ENCODE results near the gene CEACAM7.

Gene CEACAM7

GRCh38 chr19:41688098-41688497 is at the start of gene CEACAM7:
Gene CEACAM7, minus strand, starts transcription at chr19:41688270. Its CDS starts 105 bp downstream, at chr19:41688165.
- no peaks in the 10 kb centered on the region for H3K4me1 ChIP-seq (ENCODE audit: control insufficient read depth in 1 of 2, insufficient read depth in 1 of 2, low read depth in 1 of 2, low read length in 1 of 2)
- H3K36me3 ChIP-seq, result no peaks in the 10 kb centered on the region
- peaks cover 97% of the 10 kb centered on the region for H3K27me3 ChIP-seq
- no peak within 1 kb of the TSS for H3K27ac ChIP-seq
- H3K9me3 ChIP-seq, result no peaks in the 10 kb centered on the region
- TF ChIP-seq CTCF (IDR thresholded peaks at IDR 0.05), result no peak
- H3K4me3 ChIP-seq (ENCODE audit: low read depth in 1 of 2, low read length in 1 of 2), result no peak within 1 kb of the TSS

GRCh38 chr19:41735071-41735600 is 47.1 kb upstream of the CEACAM7 start:
- Histone ChIP-seq H3K4me1 (ENCODE audit: control insufficient read depth in 1 of 2, insufficient read depth in 1 of 2, low read depth in 1 of 2, low read length in 1 of 2) (no peaks in the 10 kb centered on the region), H3K27me3 (peaks cover 20% of the 10 kb centered on the region), H3K9me3 (no peaks in the 10 kb centered on the region), H3K36me3 (no peaks in the 10 kb centered on the region), H3K4me3 (ENCODE audit: low read depth in 1 of 2, low read length in 1 of 2) (no peak overlapping the region), H3K27ac (no peak overlapping the region)
- TF ChIP-seq CTCF (IDR thresholded peaks at IDR 0.05), result no peak

GRCh38 chr19:41734585-41734984 is 46.5 kb upstream of the CEACAM7 start:
- Histone ChIP-seq H3K4me1 (ENCODE audit: control insufficient read depth in 1 of 2, insufficient read depth in 1 of 2, low read depth in 1 of 2, low read length in 1 of 2) (no peaks in the 10 kb centered on the region), H3K27ac (no peak overlapping the region), H3K4me3 (ENCODE audit: low read depth in 1 of 2, low read length in 1 of 2) (no peak overlapping the region), H3K9me3 (no peaks in the 10 kb centered on the region), H3K27me3 (peaks cover 22% of the 10 kb centered on the region), H3K36me3 (no peaks in the 10 kb centered on the region)
- no peak for TF ChIP-seq CTCF (IDR thresholded peaks at IDR 0.05)

- H3K9me3 ChIP-seq, result no peaks in the 10 kb centered on the region
- no peak for TF ChIP-seq CTCF (IDR thresholded peaks at IDR 0.05)
- H3K27ac ChIP-seq, result no peak overlapping the region
- H3K4me3 ChIP-seq (ENCODE audit: low read depth in 1 of 2, low read length in 1 of 2), result no peak overlapping the region
- H3K36me3 ChIP-seq, result no peaks in the 10 kb centered on the region
- H3K27me3 ChIP-seq, result peaks cover 23% of the 10 kb centered on the region
- H3K4me1 ChIP-seq (ENCODE audit: control insufficient read depth in 1 of 2, insufficient read depth in 1 of 2, low read depth in 1 of 2, low read length in 1 of 2), result no peaks in the 10 kb centered on the region
Observed at GRCh38 chr19:41734156-41734555, 46.1 kb upstream of the CEACAM7 start.

- no peak overlapping the region for H3K4me3 ChIP-seq (ENCODE audit: low read depth in 1 of 2, low read length in 1 of 2)
- no peaks in the 10 kb centered on the region for H3K4me1 ChIP-seq (ENCODE audit: control insufficient read depth in 1 of 2, insufficient read depth in 1 of 2, low read depth in 1 of 2, low read length in 1 of 2)
- peaks cover 40% of the 10 kb centered on the region for H3K27me3 ChIP-seq
- H3K27ac ChIP-seq, result no peak overlapping the region
- H3K9me3 ChIP-seq, result no peaks in the 10 kb centered on the region
- no peaks in the 10 kb centered on the region for H3K36me3 ChIP-seq
- no peak for TF ChIP-seq CTCF (IDR thresholded peaks at IDR 0.05)
Observed at GRCh38 chr19:41726493-41726892, 38.4 kb upstream of the CEACAM7 start.

- H3K36me3 ChIP-seq, result no peaks in the 10 kb centered on the region
- no peak overlapping the region for H3K27ac ChIP-seq
- no peaks in the 10 kb centered on the region for H3K9me3 ChIP-seq
- no peak for TF ChIP-seq CTCF (IDR thresholded peaks at IDR 0.05)
- no peaks in the 10 kb centered on the region for H3K4me1 ChIP-seq (ENCODE audit: control insufficient read depth in 1 of 2, insufficient read depth in 1 of 2, low read depth in 1 of 2, low read length in 1 of 2)
- H3K27me3 ChIP-seq, result peaks cover 63% of the 10 kb centered on the region
- no peak overlapping the region for H3K4me3 ChIP-seq (ENCODE audit: low read depth in 1 of 2, low read length in 1 of 2)
Observed at GRCh38 chr19:41720103-41720502, 32.0 kb upstream of the CEACAM7 start.

Measured in neutrophil (primary cell).